Right atrium auricular region (tissue), 2 donors: Measurements from ENCODE around the gene KIF19. TPM values are rescaled to one million over a fixed set of nuclear protein-coding genes. Genes with fewer than 3 reads are reported as not detected.

Source experiments
- DNase-seq: peaks from one replicate; pipeline ENCODE4 v3.0.0-alpha.2; 2019; ENCODE audit warnings: low spot score
- H3K27ac ChIP-seq, 2 donors: fragments of 200-600 bp; sonication (generic); 1 replicate in 1 of 2; 2 replicates in 1 of 2; pipeline ENCODE4 v1.5.1; 2016 to 2019
- H3K27me3 ChIP-seq, 2 donors: fragments of 200-600 bp; sonication (generic); one replicate each; pipeline versions ENCODE4 v1.5.1 to v1.6.0; 2017 to 2019
- H3K36me3 ChIP-seq: fragments of 200-600 bp; sonication (generic); one replicate; pipeline ENCODE4 v1.5.1; 2016
- H3K4me1 ChIP-seq, 2 donors: fragments of 200-600 bp; sonication (generic); one replicate each; pipeline versions ENCODE4 v1.5.1 to v1.6.0; 2017 to 2019
- H3K4me3 ChIP-seq, 2 donors: fragments of 200-600 bp; sonication (generic); 1 replicate in 1 of 2; 2 replicates in 1 of 2; pipeline ENCODE4 v1.5.1; 2017 to 2019; ENCODE audit warnings: mild to moderate bottlenecking in 1 of 2, moderate library complexity in 1 of 2
- H3K9me3 ChIP-seq, 2 donors: fragments of 200-600 bp; sonication (generic); one replicate each; pipeline ENCODE4 v1.5.1; 2019
- CTCF ChIP-seq, 2 donors: fragments of 200-600 bp; sonication (generic); IDR thresholded peaks; one replicate each; pipeline ENCODE4 v1.5.1; 2019; ENCODE audit warnings: antibody characterized with exemption in 2 of 2
- total RNA-seq, 2 donors: library from RNA; depleted of rRNA; stranded (reverse); fragments of >200 nt; gene quantifications; one replicate each; pipeline ENCODE4 v1.1.0, GENCODE V29; 2016

The KIF19 gene
- total RNA-seq, 2 donors from 2014 or later, result 0.30 TPM; not detected in 1

- H3K36me3 ChIP-seq, result no peaks in the 10 kb centered on the region
- H3K9me3 ChIP-seq, result no peaks in the 10 kb centered on the region
- no peak for TF ChIP-seq CTCF (IDR thresholded peaks at IDR 0.05)
- DNase-seq, result no peak
- H3K27me3 ChIP-seq, result no peaks in the 10 kb centered on the region
- no peak overlapping the region for H3K27ac ChIP-seq
- no peak overlapping the region for H3K4me3 ChIP-seq
- peaks cover 0 to 12% of the 10 kb centered on the region in 2 donors for H3K4me1 ChIP-seq
Observed at GRCh38 chr17:74390680-74391653, 64.9 kb downstream of the KIF19 start.

GRCh38 chr17:74391771-74392170 is 65.7 kb downstream of the KIF19 start:
- no peak overlapping the region for H3K27ac ChIP-seq
- no peak for TF ChIP-seq CTCF (IDR thresholded peaks at IDR 0.05)
- no peaks in the 10 kb centered on the region for H3K27me3 ChIP-seq
- no peak for DNase-seq
- no peak overlapping the region for H3K4me3 ChIP-seq
- no peaks in the 10 kb centered on the region for H3K36me3 ChIP-seq
- no peaks in the 10 kb centered on the region for H3K9me3 ChIP-seq
- H3K4me1 ChIP-seq, result peaks cover 0 to 3% of the 10 kb centered on the region in 2 donors

- no peak for TF ChIP-seq CTCF (IDR thresholded peaks at IDR 0.05)
- Histone ChIP-seq H3K4me1 (no peaks in the 10 kb centered on the region), H3K27ac (no peak overlapping the region), H3K27me3 (no peaks in the 10 kb centered on the region), H3K9me3 (no peaks in the 10 kb centered on the region), H3K36me3 (no peaks in the 10 kb centered on the region), H3K4me3 (no peak overlapping the region)
- no peak for DNase-seq
Observed at GRCh38 chr17:74392848-74393247, 66.8 kb downstream of the KIF19 start.

GRCh38 chr17:74393346-74393942 is 67.4 kb downstream of the KIF19 start:
- no peak overlapping the region for H3K27ac ChIP-seq

GRCh38 chr17:74394275-74394950 is 68.4 kb downstream of the KIF19 start:
- H3K9me3 ChIP-seq, result no peaks in the 10 kb centered on the region
- DNase-seq, result no peak
- no peaks in the 10 kb centered on the region for H3K36me3 ChIP-seq
- no peak for TF ChIP-seq CTCF (IDR thresholded peaks at IDR 0.05)
- no peaks in the 10 kb centered on the region for H3K27me3 ChIP-seq
- H3K4me3 ChIP-seq, result no peak overlapping the region
- no peaks in the 10 kb centered on the region for H3K4me1 ChIP-seq
- no peak overlapping the region for H3K27ac ChIP-seq

More at GRCh38 chr17:74393346-74393942, 67.4 kb downstream of the KIF19 start:
- Histone ChIP-seq H3K4me3 (no peak overlapping the region), H3K4me1 (no peaks in the 10 kb centered on the region), H3K9me3 (no peaks in the 10 kb centered on the region), H3K36me3 (no peaks in the 10 kb centered on the region), H3K27me3 (no peaks in the 10 kb centered on the region)
- no peak for DNase-seq
- TF ChIP-seq CTCF (IDR thresholded peaks at IDR 0.05), result no peak
